ENCODE measurements around the gene MTCL1.

MTCL1 gene

DNA sequence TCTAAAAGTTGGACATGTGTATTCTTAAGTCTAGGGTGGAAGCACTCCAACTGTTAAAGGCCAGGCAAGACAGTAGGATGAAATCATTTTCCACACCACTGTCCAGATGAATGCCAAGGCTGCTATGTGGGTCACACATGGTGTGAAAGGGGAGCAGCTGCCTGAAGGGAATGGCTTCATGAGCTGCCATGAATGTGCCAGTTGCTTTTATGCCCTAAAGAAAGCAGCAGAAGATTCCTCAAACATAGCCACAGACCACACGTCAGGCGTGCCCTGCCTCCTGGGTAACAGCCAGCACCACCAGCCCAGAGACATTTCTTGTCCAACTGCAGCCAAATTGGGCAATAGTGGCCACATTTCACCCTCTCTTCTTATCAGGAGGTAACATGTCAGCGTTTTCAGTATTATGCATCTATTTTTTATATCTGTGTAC is 130.2 kb downstream of the MTCL1 start:
- DNase-seq (ENCODE audit: low read depth) = peak; percentile 58

DNA sequence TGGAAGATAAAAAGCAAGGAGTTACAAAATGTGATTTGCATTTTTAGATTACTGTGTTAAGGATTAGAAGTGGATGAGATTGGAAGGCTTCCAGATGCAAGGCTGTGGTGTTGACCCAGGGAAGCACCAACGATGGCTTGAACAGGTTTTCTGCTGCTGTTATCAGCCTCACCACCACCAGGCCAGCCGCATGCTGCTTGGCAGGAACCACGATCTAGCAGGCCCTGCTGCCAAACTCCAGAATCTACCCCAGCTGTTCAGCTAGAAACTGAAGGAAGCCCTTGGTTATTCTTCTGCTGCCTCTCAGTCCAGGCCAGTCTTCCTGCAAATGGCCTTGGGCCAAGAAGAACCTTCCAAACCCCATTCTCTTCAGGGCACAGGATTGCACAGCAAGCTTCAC is 133.9 kb downstream of the MTCL1 start:
- no peak for DNase-seq (ENCODE audit: low read depth)

DNA sequence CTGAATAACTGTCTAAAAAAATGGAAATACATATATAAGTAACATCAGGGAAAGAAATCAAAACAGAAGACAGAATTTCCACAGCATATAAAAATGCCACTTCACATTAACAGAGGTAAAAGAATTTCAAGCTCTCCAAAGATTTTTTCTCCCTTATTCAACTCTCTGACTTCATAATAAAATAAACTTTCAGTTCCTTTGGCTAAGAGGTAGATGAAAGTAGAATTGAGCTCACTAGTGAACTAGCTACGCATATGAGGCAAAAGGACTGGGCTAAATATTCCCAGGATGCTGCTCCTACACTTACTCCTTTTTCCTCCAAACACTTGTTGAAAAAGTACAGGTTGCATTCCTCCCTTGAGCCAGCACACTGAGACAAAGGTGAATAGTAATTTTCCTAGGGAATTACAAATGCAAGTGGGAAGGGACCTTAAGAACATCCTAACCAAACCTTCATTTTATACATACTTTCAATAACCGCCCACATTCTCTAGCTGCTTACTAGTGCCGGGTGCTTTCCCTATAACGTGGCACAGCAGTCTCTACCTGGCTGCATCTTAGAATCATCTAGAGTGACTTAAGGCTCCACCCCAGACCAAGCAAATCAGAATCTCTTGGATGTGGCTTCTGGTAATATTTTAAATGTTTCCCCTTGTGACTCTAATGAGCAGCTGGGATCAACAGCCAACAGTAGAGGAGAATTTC is 136.6 kb downstream of the MTCL1 start:
- no peak for DNase-seq (ENCODE audit: low read depth)

DNA sequence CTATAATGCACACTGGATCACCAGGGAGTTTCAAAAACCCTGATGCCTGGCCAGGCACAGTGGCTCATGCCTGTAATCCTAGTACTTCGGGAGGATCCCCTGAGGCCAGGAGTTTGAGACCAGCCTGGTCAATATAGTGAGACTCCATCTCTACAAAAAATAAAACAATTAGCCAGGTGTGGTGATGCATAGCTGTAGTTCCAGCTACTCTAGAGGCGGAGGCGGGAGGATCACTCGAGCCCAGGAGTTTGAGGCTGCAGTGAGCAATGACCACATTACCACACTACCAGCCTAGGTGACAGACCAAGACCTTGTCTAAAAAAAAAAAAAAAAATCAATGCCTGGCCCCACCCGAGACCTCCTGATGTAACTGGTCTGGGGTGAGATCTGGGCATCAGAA is 137.2 kb downstream of the MTCL1 start:
- DNase-seq (ENCODE audit: low read depth) = no peak

DNA sequence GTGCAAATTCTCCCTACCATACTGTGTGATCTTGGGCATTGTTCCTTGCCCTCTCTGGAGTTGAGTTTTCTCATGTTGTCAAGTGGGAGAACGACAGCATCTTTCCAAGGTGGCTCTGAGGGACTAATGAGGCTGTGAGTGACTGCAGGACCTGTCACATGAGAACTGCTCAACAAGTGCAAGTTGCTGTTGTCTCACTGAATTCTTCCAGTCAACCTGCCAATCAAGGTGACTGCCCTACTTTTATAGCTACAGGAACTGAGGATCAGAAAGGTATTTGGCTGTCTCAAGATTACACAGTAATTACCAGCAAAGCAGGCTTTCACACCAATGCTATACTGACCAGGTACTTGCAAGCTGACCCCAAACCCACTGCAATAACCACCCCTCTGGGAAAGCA is 137.6 kb downstream of the MTCL1 start:
- DNase-seq (ENCODE audit: low read depth) = no peak

DNA sequence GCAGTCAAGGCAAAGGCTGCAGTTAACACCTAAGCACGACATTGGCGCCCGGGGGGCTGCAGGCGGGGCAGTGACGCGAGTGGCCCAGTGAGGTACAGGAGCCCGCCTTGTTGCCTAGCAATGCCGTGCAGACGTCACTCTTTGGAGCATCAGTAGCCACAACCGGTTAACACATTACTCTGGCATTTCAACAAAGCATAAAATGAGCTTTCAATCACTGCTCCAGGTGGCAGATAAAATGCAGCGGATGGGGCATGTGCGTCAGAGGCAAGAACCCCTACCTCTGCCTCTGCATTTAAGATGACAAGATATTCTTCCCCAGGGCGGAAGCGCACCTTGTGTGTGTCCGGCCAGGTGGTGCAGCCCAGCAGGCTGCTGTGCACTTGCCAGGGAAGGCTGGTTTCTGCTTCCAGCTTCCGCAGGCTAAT is 139.4 kb downstream of the MTCL1 start:
- DNase-seq (ENCODE audit: low read depth) = no peak

DNA sequence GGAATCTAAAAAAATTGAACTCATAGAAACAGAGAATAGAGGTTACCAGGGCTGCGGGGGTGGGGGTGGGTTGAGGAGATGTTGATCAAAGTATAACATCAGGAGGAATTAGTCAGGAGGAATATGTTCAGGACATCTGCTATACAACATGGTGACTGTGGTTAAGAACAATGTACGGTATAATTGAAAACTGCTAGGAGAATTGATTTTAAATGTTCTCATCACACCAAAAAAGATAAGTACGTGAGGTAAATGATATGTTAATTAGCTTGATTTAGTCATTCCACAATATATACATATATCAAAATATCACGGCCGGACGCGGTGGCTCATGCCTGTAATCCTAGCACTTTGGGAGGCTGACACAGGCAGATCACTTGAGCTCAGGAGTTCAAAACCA is 140.2 kb downstream of the MTCL1 start:
- DNase-seq (ENCODE audit: low read depth) = no peak

DNA sequence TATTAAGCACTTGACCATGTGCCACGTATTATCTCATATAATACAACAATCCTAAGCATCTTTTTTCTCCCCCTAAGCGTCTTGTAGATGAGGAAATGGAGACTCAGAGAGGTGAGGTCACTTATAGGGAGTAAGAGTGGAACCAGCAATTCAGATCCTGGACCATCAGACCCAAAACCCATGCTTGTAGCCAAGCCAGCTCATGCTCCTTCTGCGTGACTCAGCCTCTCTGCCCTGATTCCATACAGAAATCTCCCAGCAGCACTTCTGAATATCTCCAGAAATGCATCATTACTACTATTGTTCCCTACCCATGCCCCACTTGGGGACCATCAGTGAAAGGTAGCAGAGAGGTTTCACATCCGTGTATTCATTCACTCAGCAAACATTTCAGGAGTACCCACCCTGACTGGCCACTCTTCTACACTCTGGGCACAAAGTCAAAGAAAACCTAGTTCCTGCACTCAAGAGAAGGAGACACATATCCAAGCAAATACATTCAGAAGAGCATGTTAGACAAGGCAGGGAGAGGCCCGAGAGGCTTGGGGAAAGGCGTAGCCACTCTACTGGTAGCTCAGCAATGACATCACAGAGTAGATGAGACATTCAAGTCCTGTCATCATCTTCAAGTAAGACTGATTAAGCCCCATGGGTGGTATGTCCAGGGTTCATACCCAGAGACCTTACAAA is 141.9 kb downstream of the MTCL1 start:
- DNase-seq (ENCODE audit: low read depth) = peak; percentile 48

DNA sequence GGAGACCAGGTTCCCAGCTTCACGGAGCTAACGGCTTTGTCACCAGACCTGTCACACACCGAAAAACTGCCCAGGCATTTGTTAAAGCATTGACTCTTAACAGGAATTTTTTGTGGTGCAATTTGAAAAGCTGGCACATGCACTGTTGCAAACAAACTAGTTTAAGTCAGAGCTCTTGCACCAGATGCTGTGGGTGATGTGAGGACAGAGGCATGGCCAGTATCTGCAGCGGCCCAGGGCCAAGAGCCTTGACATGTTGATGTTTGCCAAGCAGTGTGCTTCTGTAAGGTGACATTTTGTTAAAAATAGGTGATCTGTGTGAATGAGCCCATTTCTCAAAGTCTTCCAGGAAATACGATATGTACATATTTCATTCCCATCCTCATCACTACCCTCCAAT is 142.5 kb downstream of the MTCL1 start:
- no peak for DNase-seq (ENCODE audit: low read depth)

DNA sequence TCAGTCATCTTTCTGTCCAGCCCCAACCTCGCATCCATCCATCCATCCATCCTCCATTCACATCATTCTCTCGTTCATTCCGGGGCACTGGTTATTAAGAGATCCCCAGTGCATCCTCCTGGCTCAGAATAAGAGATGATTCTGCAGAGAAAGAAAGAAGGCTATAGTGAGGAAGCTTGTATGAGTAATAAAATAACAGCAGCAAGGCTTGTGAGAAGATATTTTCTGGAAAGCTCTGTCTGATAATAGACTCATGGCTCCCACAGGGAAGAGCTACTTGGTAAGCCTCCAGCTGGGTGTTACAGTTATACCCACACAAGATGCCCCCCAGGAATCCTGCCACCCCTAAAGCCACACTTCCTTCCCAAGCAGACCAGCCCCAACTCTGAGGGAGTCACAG is 143.2 kb downstream of the MTCL1 start:
- no peak for DNase-seq (ENCODE audit: low read depth)

DNA sequence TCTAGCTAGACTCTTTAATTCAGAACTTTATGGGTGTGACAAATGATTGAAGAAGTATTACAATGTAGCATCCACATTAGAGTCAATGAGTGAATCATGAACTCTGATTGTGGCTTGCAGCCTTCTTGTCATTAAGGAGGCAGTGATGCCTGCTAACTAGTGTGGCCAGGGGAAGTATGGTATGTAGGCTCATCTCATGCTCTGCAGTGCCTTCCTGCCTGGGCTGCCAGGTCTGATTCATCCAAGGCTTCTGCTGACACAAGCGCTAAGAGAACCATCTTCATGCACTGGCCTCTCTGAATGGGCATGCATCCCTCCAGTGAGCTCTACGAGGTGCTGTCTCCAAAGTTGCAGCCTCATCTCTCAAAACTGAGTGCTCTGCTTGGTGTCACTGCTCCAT is 144.3 kb downstream of the MTCL1 start:
- DNase-seq (ENCODE audit: low read depth) = no peak

DNA sequence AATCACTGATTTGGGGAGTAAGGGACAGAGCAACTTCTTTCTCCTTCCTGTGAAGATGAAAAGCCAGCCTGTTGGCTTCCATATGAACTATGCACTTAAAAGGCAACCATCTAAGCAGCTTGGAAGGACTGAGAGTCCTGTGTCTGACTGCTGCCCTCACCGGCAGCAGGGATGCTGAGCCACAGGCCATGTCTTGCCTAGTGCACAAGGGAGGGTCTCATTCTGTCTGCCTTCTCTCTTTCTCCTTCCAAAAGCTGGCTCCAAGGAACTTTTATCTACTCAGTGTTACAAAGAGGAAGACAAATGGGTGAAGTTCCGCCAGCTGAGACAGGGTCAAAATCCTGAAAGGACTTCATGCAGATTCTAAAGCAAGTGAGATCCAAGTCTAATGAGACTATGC is 146.3 kb downstream of the MTCL1 start:
- no peak for DNase-seq (ENCODE audit: low read depth)

DNA sequence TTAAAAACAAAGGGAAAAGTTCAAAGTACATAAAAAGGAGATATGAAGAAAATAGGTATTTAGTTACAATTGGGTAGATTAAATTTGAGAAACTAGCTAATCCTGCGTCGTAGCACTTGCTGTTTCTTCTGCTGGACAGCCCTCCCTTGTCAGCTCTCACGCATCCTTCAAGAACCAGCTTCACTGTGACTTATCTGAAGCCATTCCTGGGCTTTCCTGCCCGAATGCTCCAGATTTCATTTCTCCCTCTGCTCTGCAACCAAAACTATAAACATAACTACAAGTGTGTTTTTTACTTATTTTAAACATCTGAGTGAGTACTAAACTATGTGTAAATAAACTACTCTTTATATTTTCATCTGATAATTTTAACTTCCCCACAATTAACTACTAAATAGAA is 149.2 kb downstream of the MTCL1 start:
- no peak for DNase-seq (ENCODE audit: low read depth)

DNA sequence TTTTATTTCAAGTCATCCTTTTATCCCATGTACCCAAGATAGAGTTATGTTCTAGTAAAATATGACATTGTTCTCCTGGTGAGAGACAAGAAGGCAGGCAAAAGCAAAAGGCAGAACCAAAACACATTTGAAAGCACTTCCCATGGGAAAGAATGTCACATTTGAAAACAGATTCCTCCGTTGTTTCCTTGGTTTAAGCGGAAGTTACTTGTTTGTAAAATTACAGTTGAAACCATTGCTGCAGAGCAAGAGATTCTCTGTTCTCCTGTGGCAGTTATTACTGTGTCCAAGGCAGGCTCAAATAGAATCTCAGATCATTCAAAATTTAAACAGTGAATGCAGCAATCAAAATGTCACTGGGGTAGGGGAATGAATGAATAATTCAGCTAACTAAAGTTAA is 149.6 kb downstream of the MTCL1 start:
- DNase-seq (ENCODE audit: low read depth) = no peak

DNA sequence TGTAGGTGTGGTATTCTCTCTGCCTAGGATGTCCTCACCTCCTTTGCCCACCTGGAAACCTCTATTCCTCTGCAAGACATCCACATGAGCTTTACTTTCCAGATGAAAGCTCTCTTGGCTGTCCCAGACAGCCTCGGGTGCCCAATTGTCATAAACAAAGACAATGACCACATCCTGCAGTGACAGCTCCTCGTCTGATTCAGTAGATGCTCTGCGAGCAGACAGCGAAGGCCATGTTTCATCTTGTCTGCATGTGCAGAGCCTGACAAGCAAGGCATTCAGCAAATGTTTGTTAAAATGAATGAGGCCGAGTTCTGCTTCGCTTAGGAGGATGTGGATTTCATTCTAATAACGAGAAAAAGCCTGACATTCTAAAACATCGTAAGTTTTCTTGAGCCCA is 150.9 kb downstream of the MTCL1 start:
- no peak for DNase-seq (ENCODE audit: low read depth)

DNA sequence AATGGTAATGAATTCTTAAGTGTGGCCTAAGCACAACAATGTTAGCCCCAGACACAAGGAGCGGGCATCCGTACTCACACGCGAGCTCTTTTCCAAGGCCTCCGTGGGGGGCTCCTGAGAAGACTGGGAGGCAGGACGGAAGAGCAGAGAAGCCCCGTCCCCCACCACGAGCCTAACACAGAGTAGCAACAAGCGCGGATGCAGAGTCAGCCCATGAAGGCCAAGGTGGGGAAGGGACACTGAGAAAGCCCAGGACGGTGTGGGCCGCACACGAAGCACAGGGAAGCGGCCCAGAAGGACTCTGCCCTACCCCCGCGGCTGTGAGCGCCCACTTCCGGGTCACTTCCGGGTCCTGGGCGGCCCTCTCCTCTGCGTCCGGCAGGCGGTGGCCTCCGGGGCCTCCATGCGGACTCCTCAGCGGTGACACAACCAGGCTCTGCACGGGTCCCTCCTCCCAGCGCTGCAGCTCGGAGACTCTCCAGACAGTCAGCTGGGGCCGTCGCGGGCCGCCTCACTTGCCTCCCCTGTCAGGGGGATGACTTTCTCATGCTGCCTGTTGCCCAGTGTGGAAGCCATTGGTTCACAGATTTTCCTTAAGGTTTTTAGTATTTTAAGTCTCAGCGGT is 151.5 kb downstream of the MTCL1 start:
- DNase-seq (ENCODE audit: low read depth) = no peak

DNA sequence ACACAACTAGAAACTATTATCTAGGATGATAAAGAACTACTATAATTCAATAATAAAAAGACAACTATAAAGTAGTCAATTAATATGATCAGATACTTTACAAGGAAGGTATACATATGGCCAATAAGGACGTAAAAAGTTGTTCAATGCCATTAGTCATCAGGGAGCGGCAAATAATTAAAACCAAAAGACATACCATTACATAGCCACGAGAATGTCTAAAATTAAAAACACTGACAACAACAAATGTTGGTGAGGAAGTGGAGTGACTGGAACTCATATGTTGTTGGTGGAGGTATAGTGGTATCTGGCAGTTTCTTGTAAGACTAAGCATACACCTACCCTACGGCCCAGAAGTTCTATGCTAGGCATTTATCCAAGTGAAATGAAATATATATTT is 152.4 kb downstream of the MTCL1 start:
- DNase-seq (ENCODE audit: low read depth) = no peak

DNA sequence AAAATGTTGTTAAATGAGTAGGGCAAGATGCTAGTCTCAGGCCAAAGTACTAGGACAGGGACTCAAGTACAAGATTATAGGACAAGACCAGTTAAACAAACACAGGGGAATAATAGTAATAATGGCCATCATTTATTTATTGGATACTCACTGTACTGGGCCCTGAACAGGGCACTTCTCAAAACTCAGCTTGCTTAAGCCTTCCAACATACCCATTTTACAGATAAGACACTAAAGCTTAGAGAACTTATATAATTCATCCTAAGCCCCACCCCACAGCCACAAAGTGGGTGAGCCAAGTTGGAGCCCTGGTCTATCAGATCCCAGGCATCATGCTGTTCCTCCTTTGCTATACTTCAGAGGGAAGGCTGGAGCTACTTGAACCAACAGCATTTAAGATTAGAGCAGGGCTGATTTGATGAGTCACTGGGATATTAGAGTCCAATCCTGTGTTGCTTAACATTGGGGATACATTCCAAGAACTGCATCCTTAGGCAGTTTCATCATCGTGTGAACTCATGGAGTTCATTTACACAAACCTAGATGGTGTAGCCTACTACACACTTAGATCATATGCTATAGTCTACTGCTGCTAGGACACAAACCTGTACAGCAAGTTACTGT is 153.6 kb downstream of the MTCL1 start:
- peak; percentile 96 for DNase-seq (ENCODE audit: low read depth)

DNA sequence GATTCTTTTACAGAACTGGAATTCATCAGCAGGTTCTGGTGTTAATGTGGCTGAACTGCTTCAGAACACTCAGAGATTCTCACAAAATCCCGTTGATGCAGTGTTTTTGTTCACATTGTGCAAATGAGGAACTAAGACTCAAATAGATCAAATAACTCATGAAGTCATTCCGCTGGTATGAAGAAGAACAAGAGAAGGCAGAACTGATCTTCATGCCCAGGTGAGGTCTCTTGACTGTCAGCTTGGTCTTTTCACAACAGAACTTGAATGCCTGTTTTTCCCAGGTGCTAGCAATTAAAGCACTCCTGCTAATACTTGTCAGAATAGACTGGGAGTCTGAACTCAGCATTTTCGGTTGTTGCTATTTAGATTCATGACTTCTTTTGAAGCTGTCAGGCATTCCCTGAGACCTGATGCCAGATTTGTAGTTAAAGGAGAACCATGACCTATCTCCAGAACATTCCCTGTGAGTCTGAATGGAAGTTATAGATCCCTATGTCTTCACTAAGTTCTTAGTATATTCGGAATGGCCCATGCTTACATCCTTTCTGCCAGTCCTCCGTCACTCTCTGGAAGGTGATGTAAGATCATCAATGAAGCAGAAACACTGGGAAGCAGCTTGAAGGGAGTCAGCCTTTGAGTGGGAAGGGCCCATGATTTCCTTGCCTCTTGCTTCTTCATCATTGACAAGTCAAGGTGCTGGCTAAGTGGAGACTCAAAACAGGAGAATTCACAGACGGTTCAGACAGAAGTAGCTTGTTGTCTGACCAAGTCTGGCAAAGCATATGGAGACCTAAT is 155.7 kb downstream of the MTCL1 start:
- no peak for DNase-seq (ENCODE audit: low read depth)

DNA sequence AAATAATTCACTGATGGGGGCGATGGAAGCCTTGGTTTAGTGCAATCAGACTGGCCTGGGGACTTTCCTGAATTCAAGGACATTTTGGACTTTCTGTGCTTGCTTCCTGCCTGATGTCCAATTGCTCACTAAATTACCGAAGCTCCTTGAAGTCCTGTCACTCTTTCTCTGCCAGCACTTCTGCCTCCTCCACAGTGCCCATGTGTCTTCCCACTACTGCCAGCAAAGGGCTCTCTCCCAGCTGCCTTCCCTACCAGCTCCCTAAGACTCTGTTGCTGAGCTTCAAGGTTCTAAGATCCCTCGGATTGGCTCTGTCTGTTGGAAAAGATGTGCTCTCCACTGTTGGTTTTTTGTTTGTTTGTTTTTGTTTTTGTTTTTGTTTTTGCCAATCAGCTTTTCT is 158.1 kb downstream of the MTCL1 start:
- DNase-seq (ENCODE audit: low read depth) = no peak

DNA sequence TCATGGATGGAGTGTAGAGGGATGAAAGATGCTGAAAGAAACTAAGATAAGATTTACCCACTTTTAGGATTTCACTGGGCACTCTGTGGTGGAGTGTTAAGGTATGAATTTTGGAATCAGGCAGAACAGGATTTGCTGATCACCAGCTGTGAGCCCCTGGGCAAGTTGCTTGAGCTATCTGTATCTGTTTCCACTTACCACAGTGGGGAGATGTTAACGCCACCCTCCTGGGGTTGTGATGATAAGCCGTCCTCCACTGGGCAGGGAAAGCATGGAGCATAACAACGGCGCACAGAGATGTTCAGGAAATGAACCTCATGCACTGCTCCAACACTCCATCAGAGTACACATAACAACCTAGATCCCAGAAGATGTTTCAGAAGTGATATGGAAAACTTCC is 160.6 kb downstream of the MTCL1 start:
- DNase-seq (ENCODE audit: low read depth) = no peak

DNA sequence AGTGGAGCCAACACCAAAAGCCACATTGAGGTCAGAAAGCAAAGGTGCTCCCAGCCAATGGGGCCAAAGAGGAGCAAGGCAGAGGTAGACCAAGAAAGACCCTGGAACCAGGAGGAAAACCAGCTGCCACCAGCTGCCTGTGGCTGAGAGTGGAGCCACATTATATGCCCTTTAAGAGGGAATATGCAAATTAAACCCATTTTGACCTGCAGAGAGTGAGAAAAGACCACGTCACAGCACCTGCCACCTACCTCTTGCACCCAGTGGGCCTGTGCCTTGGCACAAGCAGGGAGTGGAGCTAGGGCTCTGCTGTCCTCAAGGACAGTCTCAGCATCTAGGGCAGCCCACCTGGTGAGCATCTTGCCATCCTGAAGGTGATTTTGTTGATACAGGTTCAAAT is 161.3 kb downstream of the MTCL1 start:
- DNase-seq (ENCODE audit: low read depth) = no peak
